ENCODE data around the gene SEC14L3.

Gene SEC14L3

GRCh38 chr22:30486118-30486517, 14.3 kb upstream of the SEC14L3 start:
- no peak for TF ChIP-seq LEF1 (IDR thresholded peaks at IDR 0.05; ENCODE audit: borderline replicate concordance)
- ChIA-PET CTCF (interaction anchor here (0.6 to 1.0 kb wide), 3 partner anchors 14 to 79 kb away, joined by 3 to 5 read pairs (median 5); no protein-coding TSS in a partner anchor), POLR2A (interaction anchor here (1.1 kb wide), 1 partner anchor 41 kb away, joined by 3 read pairs; no protein-coding TSS in a partner anchor)
- DNase-seq (ENCODE audit: extremely low spot score) = no peak

- POLR2A ChIA-PET = interaction anchor here (1.1 kb wide), 1 partner anchor 41 kb away, joined by 3 read pairs; no protein-coding TSS in a partner anchor
- peak; percentile 97 for DNase-seq (ENCODE audit: extremely low spot score)
- CTCF ChIA-PET = interaction anchor here (0.6 to 1.0 kb wide), 3 partner anchors 14 to 78 kb away, joined by 3 to 5 read pairs (median 5); no protein-coding TSS in a partner anchor
- TF ChIP-seq NFRKB (IDR thresholded peaks at IDR 0.05) = no peak
- no peak for TF ChIP-seq SUZ12 (IDR thresholded peaks at IDR 0.05)
- no peak for TF ChIP-seq SP1 (IDR thresholded peaks at IDR 0.05)
- no peak for TF ChIP-seq PKNOX1 (IDR thresholded peaks at IDR 0.05)
- no peak for TF ChIP-seq HDGF (IDR thresholded peaks at IDR 0.05; ENCODE audit: borderline replicate concordance)
- no peak for TF ChIP-seq FOXA1 (IDR thresholded peaks at IDR 0.05)
- no peak for TF ChIP-seq FOXK2 (IDR thresholded peaks at IDR 0.05)
- TF ChIP-seq BHLHE40 (IDR thresholded peaks at IDR 0.05; ENCODE audit: borderline replicate concordance) = no peak
- no peak for TF ChIP-seq FOXM1 (IDR thresholded peaks at IDR 0.05; ENCODE audit: borderline replicate concordance)
- no peak for TF ChIP-seq TARDBP (IDR thresholded peaks at IDR 0.05)
- TF ChIP-seq LEF1 (IDR thresholded peaks at IDR 0.05; ENCODE audit: borderline replicate concordance) = no peak
- TF ChIP-seq CTBP1 (IDR thresholded peaks at IDR 0.05; ENCODE audit: borderline replicate concordance) = no peak
These were observed 13.7 kb upstream of the SEC14L3 start for GRCh38 chr22:30485362-30485988.

- ChIA-PET CTCF (interaction anchor here (0.7 to 1.3 kb wide), 2 partner anchors 10 to 82 kb away, joined by 3 read pairs; no protein-coding TSS in a partner anchor), POLR2A (no interaction called here)
- no peak for DNase-seq (ENCODE audit: extremely low spot score)
These were observed 11.4 kb upstream of the SEC14L3 start for GRCh38 chr22:30483169-30483568.

GRCh38 chr22:30481711-30482110, 9.9 kb upstream of the SEC14L3 start:
- ChIA-PET POLR2A (no interaction called here), CTCF (no interaction called here)
- TF ChIP-seq LEF1 (IDR thresholded peaks at IDR 0.05; ENCODE audit: borderline replicate concordance) (no peak), SUZ12 (IDR thresholded peaks at IDR 0.05) (no peak), TARDBP (IDR thresholded peaks at IDR 0.05) (no peak), FOXK2 (IDR thresholded peaks at IDR 0.05) (no peak), HDGF (IDR thresholded peaks at IDR 0.05; ENCODE audit: borderline replicate concordance) (no peak), SP1 (IDR thresholded peaks at IDR 0.05) (no peak), FOXM1 (IDR thresholded peaks at IDR 0.05; ENCODE audit: borderline replicate concordance) (no peak), NFRKB (IDR thresholded peaks at IDR 0.05) (no peak), ELF4 (IDR thresholded peaks at IDR 0.05) (no peak), ARNT (IDR thresholded peaks at IDR 0.05) (no peak), ZNF384 (IDR thresholded peaks at IDR 0.05) (no peak), CTBP1 (IDR thresholded peaks at IDR 0.05; ENCODE audit: borderline replicate concordance) (no peak), FOXA1 (IDR thresholded peaks at IDR 0.05) (no peak), BHLHE40 (IDR thresholded peaks at IDR 0.05; ENCODE audit: borderline replicate concordance) (no peak), PKNOX1 (IDR thresholded peaks at IDR 0.05) (no peak), L3MBTL2 (conservative IDR thresholded peaks at IDR 0.05) (no peak)
- DNase-seq (ENCODE audit: extremely low spot score) = no peak

More at GRCh38 chr22:30483169-30483568, 11.4 kb upstream of the SEC14L3 start:
- TF ChIP-seq TARDBP (IDR thresholded peaks at IDR 0.05) (no peak), HDGF (IDR thresholded peaks at IDR 0.05; ENCODE audit: borderline replicate concordance) (no peak), BHLHE40 (IDR thresholded peaks at IDR 0.05; ENCODE audit: borderline replicate concordance) (no peak), NFRKB (IDR thresholded peaks at IDR 0.05) (no peak), FOXA1 (IDR thresholded peaks at IDR 0.05) (no peak), SP1 (IDR thresholded peaks at IDR 0.05) (no peak), CTBP1 (IDR thresholded peaks at IDR 0.05; ENCODE audit: borderline replicate concordance) (no peak), FOXM1 (IDR thresholded peaks at IDR 0.05; ENCODE audit: borderline replicate concordance) (no peak), ELF4 (IDR thresholded peaks at IDR 0.05) (no peak)

GRCh38 chr22:30479981-30480380, 8.2 kb upstream of the SEC14L3 start:
- POLR2A ChIA-PET = interaction anchor here (0.7 to 0.8 kb wide), 2 partner anchors 31 to 93 kb away, joined by 3 to 4 read pairs; partner anchors contain the start of gene RNF215
- TF ChIP-seq CTBP1 (IDR thresholded peaks at IDR 0.05; ENCODE audit: borderline replicate concordance) (no peak), HDGF (IDR thresholded peaks at IDR 0.05; ENCODE audit: borderline replicate concordance) (no peak), NFRKB (IDR thresholded peaks at IDR 0.05) (no peak), LEF1 (IDR thresholded peaks at IDR 0.05; ENCODE audit: borderline replicate concordance) (no peak), ZNF384 (IDR thresholded peaks at IDR 0.05) (no peak), FOXA1 (IDR thresholded peaks at IDR 0.05) (no peak), L3MBTL2 (conservative IDR thresholded peaks at IDR 0.05) (no peak), BHLHE40 (IDR thresholded peaks at IDR 0.05; ENCODE audit: borderline replicate concordance) (no peak), FOXK2 (IDR thresholded peaks at IDR 0.05) (no peak), TARDBP (IDR thresholded peaks at IDR 0.05) (no peak), PKNOX1 (IDR thresholded peaks at IDR 0.05) (no peak), FOXM1 (IDR thresholded peaks at IDR 0.05; ENCODE audit: borderline replicate concordance) (no peak), ELF4 (IDR thresholded peaks at IDR 0.05) (no peak), SP1 (IDR thresholded peaks at IDR 0.05) (no peak), SUZ12 (IDR thresholded peaks at IDR 0.05) (no peak), ARNT (IDR thresholded peaks at IDR 0.05) (no peak)
- CTCF ChIA-PET = no interaction called here
- no peak for DNase-seq (ENCODE audit: extremely low spot score)
